Panc1 (cell line): ENCODE results near the gene IRF8. TPM values are rescaled to one million over a fixed set of nuclear protein-coding genes. Genes with fewer than 3 reads are reported as not detected.

Experiments used
- ATAC-seq: fragments of 200-7000 bp; cut with Tn5 transposase; 2 replicates; pipeline ENCODE4 v1.9.1; 2020; ENCODE audit warnings: mild to moderate bottlenecking, moderate library complexity
- BruUV-seq: library from RNA; stranded (reverse); fragments of 400-500 nt; replicated peaks from 2 replicates; lab custom pipeline; 2021; lab: Mats Ljungman, UMichigan
- CTCF ChIA-PET: fragments of 300-600 bp; sonication (Branson Sonifier 250); formaldehyde crosslinking; loops from one replicate; lab custom pipeline; 2022; ENCODE audit warnings: antibody characterized with exemption; lab: Charles Lee
- POLR2A ChIA-PET: fragments of 300-600 bp; sonication (Branson Sonifier 250); formaldehyde crosslinking; loops from one replicate; lab custom pipeline; 2022; ENCODE audit warnings: antibody characterized with exemption; lab: Charles Lee
- DNase-seq: peaks from one replicate; pipeline ENCODE4 v3.0.0-alpha.2; 2010; ENCODE audit warnings: low read depth, low spot score
- H3K27ac ChIP-seq: 2 replicates; pipeline ENCODE4 v1.5.1; 2011; ENCODE audit warnings: mild to moderate bottlenecking, low read length, inconsistent platforms
- H3K27me3 ChIP-seq: fragments of 200-500 bp; sonication (Bioruptor generic); 2 replicates; pipeline ENCODE4 v1.6.0; 2014; ENCODE audit warnings: low read length, inconsistent platforms; ENCODE audit not compliant: control insufficient read depth, insufficient read depth
- H3K36me3 ChIP-seq: fragments of 200-500 bp; sonication (Bioruptor generic); 2 replicates; pipeline ENCODE4 v1.5.1; 2014; ENCODE audit warnings: inconsistent platforms, mild to moderate bottlenecking, low read length, moderate library complexity; ENCODE audit not compliant: control insufficient read depth, insufficient read depth
- H3K4me1 ChIP-seq: 2 replicates; pipeline ENCODE4 v1.5.1; 2011; ENCODE audit warnings: inconsistent platforms, mild to moderate bottlenecking, low read length, moderate library complexity; ENCODE audit not compliant: control insufficient read depth, insufficient read depth
- H3K4me3 ChIP-seq, 2 experiments: 2 replicates each; pipeline ENCODE4 v1.5.1; 2011 to 2012; ENCODE audit warnings: low read depth in 2 of 2, low read length in 2 of 2, mild to moderate bottlenecking in 2 of 2, inconsistent platforms in 1 of 2, moderate library complexity in 1 of 2
- H3K9me3 ChIP-seq: fragments of 200-500 bp; sonication (Bioruptor generic); 2 replicates; pipeline ENCODE4 v1.5.1; 2014; ENCODE audit warnings: low read depth, mild to moderate bottlenecking, inconsistent platforms, low read length, moderate library complexity; ENCODE audit not compliant: control insufficient read depth, insufficient read depth
- POLR2AphosphoS5 ChIP-seq: IDR thresholded peaks from 2 replicates; pipeline ENCODE4 v1.6.1; 2012; ENCODE audit warnings: mild to moderate bottlenecking, low read depth, low read length, moderate library complexity
- SIN3A ChIP-seq: IDR thresholded peaks from 2 replicates; pipeline ENCODE4 v1.6.1; 2012; ENCODE audit warnings: low read depth, mild to moderate bottlenecking, low read length, moderate library complexity, borderline replicate concordance; ENCODE audit not compliant: insufficient read depth
- TCF7L2 ChIP-seq: IDR thresholded peaks from 2 replicates; pipeline ENCODE4 v1.6.1; 2011; ENCODE audit warnings: mild to moderate bottlenecking, low read depth, low read length, inconsistent platforms
- in situ Hi-C: cut with HindIII; loops from 2 replicates; pipeline ENCODE4 v1.10.0; 2016; ENCODE audit warnings: low sequenced_read_pairs, low pct_unique_long_range_greater_than_20kb
- intact Hi-C: fragments of 100-400 bp; cut with micrococcal nuclease; formaldehyde crosslinking; loops from one replicate; pipeline ENCODE4 v1.10.0; 2022; ENCODE audit not compliant: unreplicated experiment
- total RNA-seq: library from RNA; stranded (reverse); gene quantifications from one replicate; pipeline ENCODE4 v1.2.1, GENCODE V29; 2021; ENCODE audit not compliant: unreplicated experiment
- TF ChIP-seq, protein P1 (sequence below), 2 experiments: IDR thresholded peaks; 2 replicates each; pipeline ENCODE4 v1.6.1; 2011 to 2012; ENCODE audit warnings: low read depth in 2 of 2, control low read depth in 1 of 2, low read length in 1 of 2, mild to moderate bottlenecking in 1 of 2, moderate library complexity in 1 of 2; ENCODE audit not compliant: insufficient read depth in 1 of 2
- TF ChIP-seq, protein P2 (sequence below): fragments of 450-650 bp; IDR thresholded peaks from 2 replicates; pipeline ENCODE4 v1.5.1; 2017; ENCODE audit warnings: mild to moderate bottlenecking

IRF8 gene
- total RNA-seq, 1 experiment from 2014 or later = 0.62 TPM

DNA sequence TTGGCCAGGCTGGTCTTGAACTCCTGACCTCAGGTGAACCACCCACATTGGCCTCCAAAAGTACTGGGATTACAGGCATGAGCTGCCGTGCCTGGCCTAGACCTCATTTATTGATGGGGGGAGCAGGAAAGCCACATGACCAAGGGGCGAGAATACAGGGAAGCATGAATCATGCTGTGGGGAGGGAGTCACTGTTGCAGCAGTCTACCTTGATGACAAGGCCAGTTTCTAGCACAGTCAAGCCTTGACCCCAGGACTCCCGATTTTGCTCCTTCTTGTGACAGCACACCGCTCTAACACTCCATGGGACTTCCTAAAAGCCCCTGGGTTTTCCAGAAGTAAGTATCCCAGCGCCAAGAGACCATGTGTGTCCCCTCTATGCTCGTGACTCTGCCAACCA is 42.9 kb upstream of the IRF8 start:
- BruUV-seq = no TSS peak
- H3K4me3 ChIP-seq = no peak overlapping the region
- H3K4me1 ChIP-seq = no peaks in the 10 kb centered on the region
- ATAC-seq (no peak), DNase-seq (no peak)
- no peaks in the 10 kb centered on the region for H3K36me3 ChIP-seq
- no peaks in the 10 kb centered on the region; the same call in 1 of the 2 replicates for H3K27me3 ChIP-seq
- CTCF ChIA-PET = no interaction called here
- H3K9me3 ChIP-seq = no peaks in the 10 kb centered on the region
- no peak overlapping the region for H3K27ac ChIP-seq
- intact Hi-C loops (no loop called here), in situ Hi-C loops (no loop called here)
- TF ChIP-seq, protein P1, sequence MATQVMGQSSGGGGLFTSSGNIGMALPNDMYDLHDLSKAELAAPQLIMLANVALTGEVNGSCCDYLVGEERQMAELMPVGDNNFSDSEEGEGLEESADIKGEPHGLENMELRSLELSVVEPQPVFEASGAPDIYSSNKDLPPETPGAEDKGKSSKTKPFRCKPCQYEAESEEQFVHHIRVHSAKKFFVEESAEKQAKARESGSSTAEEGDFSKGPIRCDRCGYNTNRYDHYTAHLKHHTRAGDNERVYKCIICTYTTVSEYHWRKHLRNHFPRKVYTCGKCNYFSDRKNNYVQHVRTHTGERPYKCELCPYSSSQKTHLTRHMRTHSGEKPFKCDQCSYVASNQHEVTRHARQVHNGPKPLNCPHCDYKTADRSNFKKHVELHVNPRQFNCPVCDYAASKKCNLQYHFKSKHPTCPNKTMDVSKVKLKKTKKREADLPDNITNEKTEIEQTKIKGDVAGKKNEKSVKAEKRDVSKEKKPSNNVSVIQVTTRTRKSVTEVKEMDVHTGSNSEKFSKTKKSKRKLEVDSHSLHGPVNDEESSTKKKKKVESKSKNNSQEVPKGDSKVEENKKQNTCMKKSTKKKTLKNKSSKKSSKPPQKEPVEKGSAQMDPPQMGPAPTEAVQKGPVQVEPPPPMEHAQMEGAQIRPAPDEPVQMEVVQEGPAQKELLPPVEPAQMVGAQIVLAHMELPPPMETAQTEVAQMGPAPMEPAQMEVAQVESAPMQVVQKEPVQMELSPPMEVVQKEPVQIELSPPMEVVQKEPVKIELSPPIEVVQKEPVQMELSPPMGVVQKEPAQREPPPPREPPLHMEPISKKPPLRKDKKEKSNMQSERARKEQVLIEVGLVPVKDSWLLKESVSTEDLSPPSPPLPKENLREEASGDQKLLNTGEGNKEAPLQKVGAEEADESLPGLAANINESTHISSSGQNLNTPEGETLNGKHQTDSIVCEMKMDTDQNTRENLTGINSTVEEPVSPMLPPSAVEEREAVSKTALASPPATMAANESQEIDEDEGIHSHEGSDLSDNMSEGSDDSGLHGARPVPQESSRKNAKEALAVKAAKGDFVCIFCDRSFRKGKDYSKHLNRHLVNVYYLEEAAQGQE (IDR thresholded peaks at IDR 0.05; ENCODE audit: insufficient read depth in 1 of 2, low read depth in 2 of 2, low read length in 1 of 2) = no peak
- TF ChIP-seq SIN3A = no peak
- TF ChIP-seq, protein P2, sequence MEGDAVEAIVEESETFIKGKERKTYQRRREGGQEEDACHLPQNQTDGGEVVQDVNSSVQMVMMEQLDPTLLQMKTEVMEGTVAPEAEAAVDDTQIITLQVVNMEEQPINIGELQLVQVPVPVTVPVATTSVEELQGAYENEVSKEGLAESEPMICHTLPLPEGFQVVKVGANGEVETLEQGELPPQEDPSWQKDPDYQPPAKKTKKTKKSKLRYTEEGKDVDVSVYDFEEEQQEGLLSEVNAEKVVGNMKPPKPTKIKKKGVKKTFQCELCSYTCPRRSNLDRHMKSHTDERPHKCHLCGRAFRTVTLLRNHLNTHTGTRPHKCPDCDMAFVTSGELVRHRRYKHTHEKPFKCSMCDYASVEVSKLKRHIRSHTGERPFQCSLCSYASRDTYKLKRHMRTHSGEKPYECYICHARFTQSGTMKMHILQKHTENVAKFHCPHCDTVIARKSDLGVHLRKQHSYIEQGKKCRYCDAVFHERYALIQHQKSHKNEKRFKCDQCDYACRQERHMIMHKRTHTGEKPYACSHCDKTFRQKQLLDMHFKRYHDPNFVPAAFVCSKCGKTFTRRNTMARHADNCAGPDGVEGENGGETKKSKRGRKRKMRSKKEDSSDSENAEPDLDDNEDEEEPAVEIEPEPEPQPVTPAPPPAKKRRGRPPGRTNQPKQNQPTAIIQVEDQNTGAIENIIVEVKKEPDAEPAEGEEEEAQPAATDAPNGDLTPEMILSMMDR = no peak
- POLR2A ChIA-PET = no interaction called here

- Histone ChIP-seq H3K27ac (no peak overlapping the region), H3K27me3 (no peaks in the 10 kb centered on the region; the same call in 1 of the 2 replicates), H3K36me3 (no peaks in the 10 kb centered on the region), H3K9me3 (no peaks in the 10 kb centered on the region), H3K4me3 (no peak overlapping the region), H3K4me1 (no peaks in the 10 kb centered on the region)
- TF ChIP-seq, protein P2 = no peak
- TF ChIP-seq POLR2AphosphoS5 (no peak), TCF7L2 (no peak), SIN3A (no peak)
- TF ChIP-seq, protein P1 (IDR thresholded peaks at IDR 0.05; ENCODE audit: insufficient read depth in 1 of 2, low read depth in 2 of 2, low read length in 1 of 2) = no peak
- in situ Hi-C loops = no loop called here
- intact Hi-C loops = no loop called here
- ChIA-PET POLR2A (no interaction called here), CTCF (no interaction called here)
- no TSS peak for BruUV-seq
- DNase-seq (no peak), ATAC-seq (no peak)
These were observed 42.4 kb upstream of the IRF8 start for GRCh38 chr16:85856585-85856984.
